IPS-18a (cell line): ENCODE data around the gene WDR1.

Experiments used
- H3K27ac ChIP-seq: one replicate; pipeline ENCODE4 v1.5.1; 2013; ENCODE audit warnings: low read length
- H3K27me3 ChIP-seq: one replicate; pipeline ENCODE4 v1.6.1; 2013; ENCODE audit warnings: mild to moderate bottlenecking, low read length; ENCODE audit not compliant: control insufficient read depth, insufficient read depth
- H3K36me3 ChIP-seq: one replicate; pipeline ENCODE4 v1.6.1; 2013; ENCODE audit warnings: low read depth, low read length; ENCODE audit not compliant: control insufficient read depth
- H3K4me1 ChIP-seq: one replicate; pipeline ENCODE4 v1.6.1; 2013; ENCODE audit warnings: low read depth, low read length; ENCODE audit not compliant: control insufficient read depth
- H3K4me3 ChIP-seq: one replicate; pipeline ENCODE4 v1.5.1; 2013; ENCODE audit warnings: low read length
- H3K9ac ChIP-seq: one replicate; pipeline ENCODE4 v1.6.1; 2013; ENCODE audit warnings: mild to moderate bottlenecking, low read length, moderate library complexity
- H3K9me3 ChIP-seq: one replicate; pipeline ENCODE4 v1.6.1; 2013; ENCODE audit warnings: low read depth, low read length; ENCODE audit not compliant: control insufficient read depth

The WDR1 gene

GRCh38 chr4:10048941-10049697, 67.5 kb downstream of the WDR1 start:
- Histone ChIP-seq H3K4me3 (no peak overlapping the region), H3K9me3 (no peaks in the 10 kb centered on the region), H3K4me1 (peaks cover 16% of the 10 kb centered on the region), H3K27ac (no peak overlapping the region), H3K36me3 (no peaks in the 10 kb centered on the region), H3K9ac (no peak overlapping the region), H3K27me3 (no peaks in the 10 kb centered on the region)

GRCh38 chr4:10047967-10048366, 68.6 kb downstream of the WDR1 start:
- no peaks in the 10 kb centered on the region for H3K9me3 ChIP-seq
- no peaks in the 10 kb centered on the region for H3K36me3 ChIP-seq
- H3K9ac ChIP-seq, result no peak overlapping the region
- H3K27ac ChIP-seq, result no peak overlapping the region
- peaks cover 16% of the 10 kb centered on the region for H3K4me1 ChIP-seq
- H3K27me3 ChIP-seq, result no peaks in the 10 kb centered on the region
- H3K4me3 ChIP-seq, result no peak overlapping the region

- no peak overlapping the region for H3K4me3 ChIP-seq
- H3K9me3 ChIP-seq, result no peaks in the 10 kb centered on the region
- H3K4me1 ChIP-seq, result peaks cover 16% of the 10 kb centered on the region
- H3K27ac ChIP-seq, result no peak overlapping the region
- H3K27me3 ChIP-seq, result no peaks in the 10 kb centered on the region
- H3K36me3 ChIP-seq, result no peaks in the 10 kb centered on the region
- no peak overlapping the region for H3K9ac ChIP-seq
Measured at GRCh38 chr4:10046471-10046870, 70.1 kb downstream of the WDR1 start.

- no peak overlapping the region for H3K9ac ChIP-seq
- H3K27ac ChIP-seq, result no peak overlapping the region
Measured at GRCh38 chr4:10045481-10045880, 71.1 kb downstream of the WDR1 start.

GRCh38 chr4:10041036-10041435, 75.6 kb downstream of the WDR1 start:
- H3K27me3 ChIP-seq, result no peaks in the 10 kb centered on the region
- H3K27ac ChIP-seq, result no peak overlapping the region
- H3K4me3 ChIP-seq, result no peak overlapping the region
- H3K36me3 ChIP-seq, result no peaks in the 10 kb centered on the region
- no peaks in the 10 kb centered on the region for H3K9me3 ChIP-seq
- no peak overlapping the region for H3K9ac ChIP-seq
- no peaks in the 10 kb centered on the region for H3K4me1 ChIP-seq

More at GRCh38 chr4:10045481-10045880, 71.1 kb downstream of the WDR1 start:
- Histone ChIP-seq H3K27me3 (no peaks in the 10 kb centered on the region), H3K4me1 (peaks cover 12% of the 10 kb centered on the region), H3K4me3 (no peak overlapping the region), H3K36me3 (no peaks in the 10 kb centered on the region), H3K9me3 (no peaks in the 10 kb centered on the region)

- no peaks in the 10 kb centered on the region for H3K27me3 ChIP-seq
- H3K9ac ChIP-seq, result no peak overlapping the region
Measured at GRCh38 chr4:10040049-10040892, 76.3 kb downstream of the WDR1 start.

GRCh38 chr4:10036807-10037342, 79.7 kb downstream of the WDR1 start:
- no peak overlapping the region for H3K9ac ChIP-seq
- H3K4me3 ChIP-seq, result no peak overlapping the region
- H3K27ac ChIP-seq, result no peak overlapping the region
- no peaks in the 10 kb centered on the region for H3K36me3 ChIP-seq
- no peaks in the 10 kb centered on the region for H3K9me3 ChIP-seq
- H3K27me3 ChIP-seq, result no peaks in the 10 kb centered on the region
- no peaks in the 10 kb centered on the region for H3K4me1 ChIP-seq

More at GRCh38 chr4:10040049-10040892, 76.3 kb downstream of the WDR1 start:
- Histone ChIP-seq H3K4me3 (no peak overlapping the region), H3K9me3 (no peaks in the 10 kb centered on the region), H3K27ac (no peak overlapping the region), H3K4me1 (no peaks in the 10 kb centered on the region), H3K36me3 (no peaks in the 10 kb centered on the region)

- H3K9ac ChIP-seq, result no peak overlapping the region
- no peaks in the 10 kb centered on the region for H3K9me3 ChIP-seq
- H3K4me3 ChIP-seq, result no peak overlapping the region
- no peaks in the 10 kb centered on the region for H3K36me3 ChIP-seq
- no peaks in the 10 kb centered on the region for H3K27me3 ChIP-seq
- no peak overlapping the region for H3K27ac ChIP-seq
- H3K4me1 ChIP-seq, result no peaks in the 10 kb centered on the region
Measured at GRCh38 chr4:10035130-10035529, 81.5 kb downstream of the WDR1 start.

GRCh38 chr4:10034612-10035104, 81.9 kb downstream of the WDR1 start:
- Histone ChIP-seq H3K27ac (no peak overlapping the region), H3K9ac (no peak overlapping the region), H3K4me1 (no peaks in the 10 kb centered on the region)

GRCh38 chr4:10034136-10034535, 82.5 kb downstream of the WDR1 start:
- no peaks in the 10 kb centered on the region for H3K27me3 ChIP-seq
- no peaks in the 10 kb centered on the region for H3K9me3 ChIP-seq
- H3K9ac ChIP-seq, result no peak overlapping the region
- H3K4me3 ChIP-seq, result no peak overlapping the region
- H3K4me1 ChIP-seq, result no peaks in the 10 kb centered on the region
- no peaks in the 10 kb centered on the region for H3K36me3 ChIP-seq
- H3K27ac ChIP-seq, result no peak overlapping the region

More at GRCh38 chr4:10034612-10035104, 81.9 kb downstream of the WDR1 start:
- Histone ChIP-seq H3K27me3 (no peaks in the 10 kb centered on the region), H3K9me3 (no peaks in the 10 kb centered on the region), H3K4me3 (no peak overlapping the region), H3K36me3 (no peaks in the 10 kb centered on the region)

- H3K36me3 ChIP-seq, result no peaks in the 10 kb centered on the region
- no peak overlapping the region for H3K9ac ChIP-seq
- H3K27ac ChIP-seq, result no peak overlapping the region
- no peak overlapping the region for H3K4me3 ChIP-seq
- no peaks in the 10 kb centered on the region for H3K9me3 ChIP-seq
- no peaks in the 10 kb centered on the region for H3K27me3 ChIP-seq
- H3K4me1 ChIP-seq, result no peaks in the 10 kb centered on the region
Measured at GRCh38 chr4:10033191-10033881, 83.3 kb downstream of the WDR1 start.
